SK-N-SH (cell line): Measurements from ENCODE around the gene PCDHGB1. TPM values are rescaled to one million over a fixed set of nuclear protein-coding genes. Genes with fewer than 3 reads are reported as not detected.

ENCODE experiments used
- CTCF ChIA-PET: fragments of 300-600, 350-600 bp; formaldehyde crosslinking; extraction: SDS; loops from one replicate; lab custom pipeline; 2021; lab: Yijun Ruan, JAX
- POLR2A ChIA-PET: fragments of 350-600 bp; sonication (Branson Sonifier 250); formaldehyde crosslinking; extraction: SDS; loops from one replicate; lab custom pipeline; 2020; ENCODE audit warnings: antibody characterized with exemption, inconsistent platforms; lab: Yijun Ruan, JAX
- DNase-seq: peaks from one replicate; pipeline ENCODE4 v3.0.0; 2012
- H2AFZ ChIP-seq: fragments of 200-600 bp; sonication (generic); 2 replicates; pipeline ENCODE4 v1.8.1; 2016; ENCODE audit warnings: antibody characterized with exemption, mild to moderate bottlenecking, low read depth
- H3F3A ChIP-seq: fragments of 200-600 bp; sonication (generic); replicated peaks from 2 replicates; pipeline ENCODE3; 2016; ENCODE audit warnings: antibody characterized with exemption, mild to moderate bottlenecking; ENCODE audit not compliant: insufficient read depth
- H3K27ac ChIP-seq, 2 experiments: fragments of 200-500 bp in 1 of 2; fragments of 200-600 bp in 1 of 2; sonication (Bioruptor generic) in 1 of 2; sonication (generic), shearing (Covaris generic) in 1 of 2; 2 replicates each; pipeline versions ENCODE4 v1.5.1 to v1.6.1; 2014 to 2016; ENCODE audit warnings: low read depth in 2 of 2, inconsistent platforms in 1 of 2, low read length in 1 of 2, mild to moderate bottlenecking in 1 of 2, mixed read lengths in 1 of 2
- H3K27me3 ChIP-seq: fragments of 200-600 bp; sonication (generic), shearing (Covaris generic); 2 replicates; pipeline ENCODE4 v1.6.1; 2016; ENCODE audit warnings: mixed run types; ENCODE audit not compliant: insufficient read depth
- H3K36me3 ChIP-seq, 2 experiments: fragments of 200-500 bp in 1 of 2; fragments of 200-600 bp in 1 of 2; sonication (Bioruptor generic) in 1 of 2; sonication (generic) in 1 of 2; replicated peaks in 1 of 2; 2 replicates each; pipeline versions ENCODE3 to v1.5.1; 2014 to 2016; ENCODE audit warnings: low read length in 1 of 2, mild to moderate bottlenecking in 1 of 2; ENCODE audit not compliant: insufficient read depth in 2 of 2, control insufficient read depth in 1 of 2
- H3K4me1 ChIP-seq, 2 experiments: fragments of 200-500 bp in 1 of 2; fragments of 200-600 bp in 1 of 2; sonication (Bioruptor generic) in 1 of 2; sonication (generic), shearing (Covaris generic) in 1 of 2; 2 replicates each; pipeline versions ENCODE4 v1.5.1 to v1.6.1; 2014 to 2016; ENCODE audit warnings: low read depth in 1 of 2, low read length in 1 of 2, mixed run types in 1 of 2; ENCODE audit not compliant: insufficient read depth in 2 of 2, control insufficient read depth in 1 of 2
- H3K4me2 ChIP-seq: fragments of 200-600 bp; sonication (generic), shearing (Covaris generic); 2 replicates; pipeline ENCODE4 v1.6.1; 2017; ENCODE audit warnings: mixed run types
- H3K4me3 ChIP-seq, 2 experiments: fragments of 200-500 bp in 1 of 2; fragments of 200-600 bp in 1 of 2; sonication (Bioruptor generic) in 1 of 2; sonication (generic), shearing (Covaris generic) in 1 of 2; 2 replicates each; pipeline versions ENCODE4 v1.5.1 to v1.8.1; 2014 to 2016; ENCODE audit warnings: low read depth in 2 of 2, inconsistent platforms in 1 of 2, low read length in 1 of 2, mild to moderate bottlenecking in 1 of 2, mixed read lengths in 1 of 2, moderate library complexity in 1 of 2
- H3K79me2 ChIP-seq: fragments of 200-600 bp; sonication (generic); 2 replicates; pipeline ENCODE4 v1.8.1; 2017; ENCODE audit warnings: mild to moderate bottlenecking; ENCODE audit not compliant: insufficient read depth
- H3K9ac ChIP-seq: fragments of 200-600 bp; sonication (generic); 2 replicates; pipeline ENCODE4 v1.6.1; 2017; ENCODE audit warnings: mixed run types
- H3K9me2 ChIP-seq: fragments of 200-600 bp; sonication (generic); 2 replicates; pipeline ENCODE4 v1.6.1; 2017; ENCODE audit warnings: mixed run types
- H3K9me3 ChIP-seq: fragments of 200-600 bp; sonication (generic); 2 replicates; pipeline ENCODE4 v1.6.1; 2017; ENCODE audit warnings: mixed run types, mild to moderate bottlenecking, moderate library complexity
- H4K20me1 ChIP-seq: fragments of 200-600 bp; sonication (generic); 2 replicates; pipeline ENCODE4 v1.6.1; 2017; ENCODE audit warnings: mild to moderate bottlenecking, mixed run types; ENCODE audit not compliant: insufficient read depth
- CHD2 ChIP-seq: fragments of 150-350 bp; IDR thresholded peaks from 2 replicates; pipeline ENCODE4 v1.6.1; 2018; ENCODE audit warnings: low read length; ENCODE audit not compliant: partially characterized antibody
- EZH2phosphoT487 ChIP-seq: fragments of 200-600 bp; sonication (generic); IDR thresholded peaks from 2 replicates; pipeline ENCODE4 v1.6.1; 2017; ENCODE audit warnings: low read depth, mixed run types, mild to moderate bottlenecking, antibody characterized with exemption, moderate library complexity, borderline replicate concordance
- FOXJ3 ChIP-seq: sonication (generic); formaldehyde crosslinking; IDR thresholded peaks from 2 replicates; pipeline ENCODE4 v1.5.1; 2020; ENCODE audit warnings: mild to moderate bottlenecking, missing genetic modification reagents
- FOXM1 ChIP-seq: IDR thresholded peaks from 2 replicates; pipeline ENCODE4 v1.4.0; 2012; ENCODE audit warnings: low read depth, mild to moderate bottlenecking
- GABPA ChIP-seq: IDR thresholded peaks from 2 replicates; pipeline ENCODE4 v1.4.0; 2012; ENCODE audit warnings: low read depth, mild to moderate bottlenecking
- GATA2 ChIP-seq: sonication (generic); formaldehyde crosslinking; IDR thresholded peaks from 2 replicates; pipeline ENCODE4 v1.5.0; 2020; ENCODE audit warnings: mild to moderate bottlenecking, missing genetic modification reagents
- JUND ChIP-seq: IDR thresholded peaks from 2 replicates; pipeline ENCODE4 v1.4.0; 2012
- MAX ChIP-seq: IDR thresholded peaks from 2 replicates; pipeline ENCODE4 v1.4.0; 2012; ENCODE audit warnings: low read depth
- MEF2A ChIP-seq: IDR thresholded peaks from 2 replicates; pipeline ENCODE4 v1.4.0; 2012; ENCODE audit warnings: low read depth, borderline replicate concordance
- NRF1 ChIP-seq: IDR thresholded peaks from 2 replicates; pipeline ENCODE4 v1.6.1; 2012; ENCODE audit warnings: low read depth, mild to moderate bottlenecking, low read length
- POLR2AphosphoS5 ChIP-seq: IDR thresholded peaks from 2 replicates; pipeline ENCODE4 v1.6.1; 2012; ENCODE audit warnings: low read depth, low read length
- RAD21 ChIP-seq: IDR thresholded peaks from 2 replicates; pipeline ENCODE4 v1.6.1; 2012; ENCODE audit warnings: mild to moderate bottlenecking, low read length
- RCOR1 ChIP-seq: fragments of 150-350 bp; IDR thresholded peaks from 2 replicates; pipeline ENCODE4 v1.6.1; 2017; ENCODE audit warnings: antibody characterized with exemption, low read length
- SIN3A ChIP-seq: IDR thresholded peaks from 2 replicates; pipeline ENCODE4 v1.6.1; 2012; ENCODE audit warnings: low read depth, mild to moderate bottlenecking, low read length, moderate library complexity, borderline replicate concordance
- SMC3 ChIP-seq: IDR thresholded peaks from 2 replicates; pipeline ENCODE4 v1.6.1; 2012; ENCODE audit warnings: low read depth, low read length, improper control_type of control experiment
- TCF12 ChIP-seq: IDR thresholded peaks from 2 replicates; pipeline ENCODE4 v1.4.0; 2012
- USF1 ChIP-seq: IDR thresholded peaks from 2 replicates; pipeline ENCODE4 v1.4.0; 2012; ENCODE audit warnings: low read depth, borderline replicate concordance
- USF2 ChIP-seq: fragments of 150-350 bp; IDR thresholded peaks from 2 replicates; pipeline ENCODE4 v1.6.1; 2017; ENCODE audit warnings: antibody characterized with exemption, low read length, low read depth, borderline replicate concordance
- ZBTB33 ChIP-seq: IDR thresholded peaks from 2 replicates; pipeline ENCODE4 v1.4.0; 2012; ENCODE audit warnings: low read depth, borderline replicate concordance
- WGBS: methylation state at CpG from one replicate; pipeline ENCODE4 v1.1.6; 2017; ENCODE audit warnings: low lambda C conversion rate; 5-methylcytosine and 5-hydroxymethylcytosine counted together
- polyA plus RNA-seq, 3 experiments: library from polyadenylated mRNA; depleted of rRNA; stranded (reverse); fragments of >200 nt; gene quantifications; 2 replicates each; pipeline ENCODE4 v1.2.3, GENCODE V29; 2012

Gene PCDHGB1
- polyA plus RNA-seq, 1 of the 3 experiments (the other 2 are of a cell fraction), result 0.77 TPM

- Histone ChIP-seq H3K36me3 (peaks cover 0 to 6% of the 10 kb centered on the region in 2 experiments), H3K27ac (no peak overlapping the region), H2AFZ (no peak overlapping the region), H3K27me3 (no peaks in the 10 kb centered on the region), H3K9ac (no peak overlapping the region), H3K4me1 (no peaks in the 10 kb centered on the region), H3K79me2 (no peaks in the 10 kb centered on the region), H3K4me3 (no peak overlapping the region), H3K4me2 (no peak overlapping the region), H3K9me3 (no peaks in the 10 kb centered on the region; the same call in 1 of the 2 replicates), H3F3A (no peaks in the 10 kb centered on the region), H3K9me2 (no peaks in the 10 kb centered on the region), H4K20me1 (no peaks in the 10 kb centered on the region)
- ChIA-PET POLR2A (no interaction called here), CTCF (no interaction called here)
- no peak for DNase-seq
- TF ChIP-seq EZH2phosphoT487, result no peak
Measured at GRCh38 chr5:141362719-141363118, 12.8 kb downstream of the PCDHGB1 start.

- no peak for DNase-seq
- H3K27me3 ChIP-seq, result no peaks in the 10 kb centered on the region
- POLR2A ChIA-PET, result no interaction called here
- peaks cover 7% of the 10 kb centered on the region; the same call in 1 of the 2 replicates for H3K9me3 ChIP-seq
- TF ChIP-seq NRF1, result no peak
- no peak for TF ChIP-seq SIN3A
- no peak for TF ChIP-seq FOXM1
- no peak for TF ChIP-seq USF1
- TF ChIP-seq JUND, result no peak
- no peak for TF ChIP-seq FOXJ3 (CRISPR knock-in tag)
- TF ChIP-seq POLR2AphosphoS5, result no peak
- TF ChIP-seq GATA2 (CRISPR knock-in tag), result no peak
- no peak for TF ChIP-seq RAD21
- TF ChIP-seq SMC3, result no peak
- TF ChIP-seq USF2, result no peak
- TF ChIP-seq GABPA, result no peak
- no peak for TF ChIP-seq TCF12
- no peak for TF ChIP-seq RCOR1
- TF ChIP-seq MAX, result no peak
- TF ChIP-seq MEF2A, result no peak
- TF ChIP-seq ZBTB33, result no peak
- TF ChIP-seq CHD2, result no peak
- no peaks in the 10 kb centered on the region for H3F3A ChIP-seq
- H3K9me2 ChIP-seq, result no peaks in the 10 kb centered on the region
- no peak within 1 kb of the TSS for H2AFZ ChIP-seq
- no peak within 1 kb of the TSS for H3K4me2 ChIP-seq
- 62% methylated on average over 34 of the region's 34 CpGs for WGBS
- no peaks in the 10 kb centered on the region for H4K20me1 ChIP-seq
- H3K4me3 ChIP-seq, result no peak within 1 kb of the TSS
- no peaks in the 10 kb centered on the region for H3K79me2 ChIP-seq
- H3K36me3 ChIP-seq, result peaks cover 0 to 7% of the 10 kb centered on the region in 2 experiments
- H3K9ac ChIP-seq, result no peak within 1 kb of the TSS
- CTCF ChIA-PET, result interaction anchor here (0.9 to 1.4 kb wide), 3 partner anchors 14 to 194 kb away, joined by 3 to 7 read pairs (median 3); partner anchors contain the start of gene PCDHGB1
- H3K27ac ChIP-seq, result no peak within 1 kb of the TSS
- no peaks in the 10 kb centered on the region for H3K4me1 ChIP-seq
Measured at GRCh38 chr5:141363952-141364660, 14.2 kb downstream of the PCDHGB1 start, which contains the start of gene PCDHGA5. Gene PCDHGA5 (plus strand): TSS chr5:141364162. CDS start chr5:141364331, 169 bp downstream.
